GM12878 (cell line): ENCODE results near the gene BRF1. TPM values are rescaled to one million over a fixed set of nuclear protein-coding genes. Genes with fewer than 3 reads are reported as not detected.

Source experiments
- ATAC-seq: fragments of 200-7000 bp; cut with Tn5 transposase; 3 replicates; pipeline ENCODE4 v1.9.1; 2020; ENCODE audit warnings: mild to moderate bottlenecking, moderate library complexity
- BruUV-seq: library from RNA; stranded (reverse); fragments of 400-500 nt; replicated peaks from 2 replicates; lab custom pipeline; 2021; lab: Mats Ljungman, UMichigan
- CTCF ChIA-PET: fragments of 300-600 bp; sonication (Branson Sonifier 250); formaldehyde crosslinking; extraction: SDS; loops from one replicate; lab custom pipeline; 2021; ENCODE audit warnings: inconsistent platforms; lab: Yijun Ruan, JAX
- POLR2A ChIA-PET: fragments of 350-600 bp; formaldehyde crosslinking; extraction: SDS; loops from one replicate; lab custom pipeline; 2021; ENCODE audit warnings: inconsistent platforms; lab: Charles Lee
- RAD21 ChIA-PET: fragments of 300-600 bp; sonication (Branson Sonifier 250); formaldehyde crosslinking; loops from one replicate; lab custom pipeline; 2023; ENCODE audit warnings: antibody characterized with exemption; ENCODE audit not compliant: unreplicated experiment; lab: Charles Lee
- SMC1A ChIA-PET: fragments of 300-600 bp; sonication (Branson Sonifier 250); formaldehyde crosslinking; loops from one replicate; lab custom pipeline; 2023; ENCODE audit not compliant: unreplicated experiment, uncharacterized antibody; lab: Charles Lee
- DNase-seq: peaks from one replicate; pipeline ENCODE4 v3.0.0-alpha.2; 2011; ENCODE audit warnings: low read depth, low spot score
- FAIRE-seq: peaks from 3 replicates; lab custom pipeline; 2011; peaks lifted over from hg19 to GRCh38; lab: Jason Lieb, UNC
- H2AFZ ChIP-seq: 2 replicates; pipeline ENCODE4 v1.6.0; 2011; ENCODE audit warnings: low read depth, low read length, control low read depth; ENCODE audit not compliant: control insufficient read depth
- H3K27ac ChIP-seq: 2 replicates; pipeline ENCODE4 v1.5.1; 2011; ENCODE audit warnings: control low read depth; ENCODE audit not compliant: control insufficient read depth, insufficient read depth
- H3K27me3 ChIP-seq, 2 experiments: replicated peaks in 1 of 2; 2 replicates each; pipeline versions ENCODE4 v1.6.0 to v1.6.1; 2011; ENCODE audit warnings: low read length in 1 of 2; ENCODE audit not compliant: control insufficient read depth in 2 of 2, insufficient read depth in 2 of 2
- H3K36me3 ChIP-seq, 2 experiments: 2 replicates each; pipeline ENCODE4 v1.5.1; 2011; ENCODE audit warnings: low read length in 1 of 2; ENCODE audit not compliant: control insufficient read depth in 2 of 2, insufficient read depth in 2 of 2
- H3K4me1 ChIP-seq: 2 replicates; pipeline ENCODE4 v1.6.1; 2011; ENCODE audit warnings: mild to moderate bottlenecking, low read length, moderate library complexity, mixed read lengths; ENCODE audit not compliant: control insufficient read depth, insufficient read depth
- H3K4me2 ChIP-seq: 2 replicates; pipeline ENCODE4 v1.6.0; 2011; ENCODE audit warnings: control low read depth; ENCODE audit not compliant: control insufficient read depth, insufficient read depth
- H3K4me3 ChIP-seq: fragments of 200-600 bp; sonication (generic); 2 replicates; pipeline ENCODE4 v1.5.1; 2016
- H3K79me2 ChIP-seq: 2 replicates; pipeline ENCODE4 v1.6.0; 2011; ENCODE audit warnings: low read length; ENCODE audit not compliant: control insufficient read depth, insufficient read depth
- H3K9ac ChIP-seq: 2 replicates; pipeline ENCODE4 v1.8.0; 2011; ENCODE audit warnings: low read length, control low read depth, mixed read lengths; ENCODE audit not compliant: control insufficient read depth, insufficient read depth
- H3K9me3 ChIP-seq: replicated peaks from 3 replicates; pipeline ENCODE4 v1.5.1; 2011; ENCODE audit warnings: mild to moderate bottlenecking, low read length; ENCODE audit not compliant: control insufficient read depth, insufficient read depth
- H4K20me1 ChIP-seq: 2 replicates; pipeline ENCODE4 v1.6.0; 2011; ENCODE audit not compliant: control insufficient read depth, insufficient read depth
- ATF2 ChIP-seq: IDR thresholded peaks from 2 replicates; pipeline ENCODE4 v1.6.1; 2012; ENCODE audit warnings: low read length, inconsistent platforms
- BCL11A ChIP-seq: IDR thresholded peaks from 2 replicates; pipeline ENCODE4 v1.6.1; 2011; ENCODE audit warnings: low read depth, low read length
- BRCA1 ChIP-seq: IDR thresholded peaks from 2 replicates; pipeline ENCODE4 v1.6.1; 2011; ENCODE audit warnings: low read depth, low read length, improper control_type of control experiment
- CBX5 ChIP-seq: sonication (generic); IDR thresholded peaks from 2 replicates; pipeline ENCODE4 v1.6.1; 2016; ENCODE audit warnings: low read depth, moderate library complexity, mild to moderate bottlenecking, inconsistent platforms
- CHD2 ChIP-seq: IDR thresholded peaks from 2 replicates; pipeline ENCODE4 v1.6.1; 2011; ENCODE audit warnings: low read depth, low read length, improper control_type of control experiment, borderline replicate concordance
- EZH2 ChIP-seq: IDR thresholded peaks from 2 replicates; pipeline ENCODE4 v1.6.1; 2012; ENCODE audit warnings: low read depth, mild to moderate bottlenecking, control low read depth, inconsistent platforms, low read length, borderline replicate concordance; ENCODE audit not compliant: control insufficient read depth
- GABPA ChIP-seq: IDR thresholded peaks from 2 replicates; pipeline ENCODE4 v1.6.1; 2014; ENCODE audit warnings: antibody characterized with exemption, low read depth, mild to moderate bottlenecking, inconsistent platforms
- GATAD2B ChIP-seq: fragments of 450-650 bp; conservative IDR thresholded peaks from 2 replicates; pipeline ENCODE4 v1.6.1; 2017; ENCODE audit warnings: low read depth, mild to moderate bottlenecking, moderate library complexity
- IKZF1 ChIP-seq: fragments of 450-650 bp; conservative IDR thresholded peaks from 2 replicates; pipeline ENCODE4 v1.6.1; 2017; ENCODE audit warnings: antibody characterized with exemption, mild to moderate bottlenecking
- KDM1A ChIP-seq: fragments of 200-600 bp; sonication (generic); IDR thresholded peaks from 2 replicates; pipeline ENCODE4 v1.6.1; 2016; ENCODE audit warnings: borderline replicate concordance
- MEF2B ChIP-seq: fragments of 450-650 bp; IDR thresholded peaks from 2 replicates; pipeline ENCODE4 v1.6.1; 2018; ENCODE audit warnings: mild to moderate bottlenecking, moderate library complexity; ENCODE audit not compliant: partially characterized antibody, poor library complexity, severe bottlenecking
- RCOR1 ChIP-seq: conservative IDR thresholded peaks from 2 replicates; pipeline ENCODE4 v1.6.1; 2012; ENCODE audit warnings: low read depth, low read length, improper control_type of control experiment
- SIN3A ChIP-seq: IDR thresholded peaks from 2 replicates; pipeline ENCODE4 v1.6.1; 2012; ENCODE audit warnings: low read depth, low read length, improper control_type of control experiment
- SMC3 ChIP-seq: IDR thresholded peaks from 2 replicates; pipeline ENCODE4 v1.6.1; 2011; ENCODE audit warnings: low read length, improper control_type of control experiment, borderline replicate concordance
- YBX1 ChIP-seq: fragments of 450-650 bp; IDR thresholded peaks from 2 replicates; pipeline ENCODE4 v1.6.1; 2016; ENCODE audit warnings: antibody characterized with exemption
- ZNF217 ChIP-seq: fragments of 450-650 bp; IDR thresholded peaks from 2 replicates; pipeline ENCODE4 v1.6.1; 2017; ENCODE audit warnings: antibody characterized with exemption, mild to moderate bottlenecking
- ZNF274 ChIP-seq: IDR thresholded peaks from one replicate; pipeline ENCODE4 v1.8.0; 2011; ENCODE audit not compliant: insufficient read length, insufficient read depth
- WGBS: methylation state at CpG from one replicate; pipeline ENCODE4 v1.1.6; 2016; ENCODE audit warnings: low lambda C conversion rate; ENCODE audit not compliant: insufficient replicate concordance, insufficient coverage; ENCODE audit errors: missing lambda C conversion rate; 5-methylcytosine and 5-hydroxymethylcytosine counted together
- in situ Hi-C: fragments of 300-500 bp; cut with MboI; formaldehyde crosslinking; loops from 9 replicates; pipeline ENCODE4 v1.14.3; 2018; ENCODE audit warnings: mixed read lengths
- intact Hi-C: fragments of 100-400 bp; cut with micrococcal nuclease; formaldehyde crosslinking; loops from one replicate; pipeline ENCODE4 v1.14.2; 2022; ENCODE audit not compliant: unreplicated experiment
- polyA plus RNA-seq, 11 experiments: library from polyadenylated mRNA; depleted of rRNA in 4 of 11; unstranded in 6 of 11; stranded (reverse) in 5 of 11; fragments of >200 nt; fragmentation: Nextera tagmentation in 4 of 11; fragmentation: Illumina TruSeq in 1 of 11; extraction: Ambion mirVana in 4 of 11; extraction: Trizol in 1 of 11; gene quantifications; 1 replicate in 1 of 11; 2 replicates in 10 of 11; pipeline versions ENCODE4 v1.2.1 to v1.2.3, GENCODE V29; 2011 to 2016; ENCODE audit warnings: inconsistent platforms in 2 of 11, missing spikeins in 2 of 11, low read depth in 1 of 11
- total RNA-seq, 4 experiments: library from RNA; depleted of rRNA in 3 of 4; stranded (reverse); fragments of >200 nt in 3 of 4; fragmentation: Illumina TruSeq in 1 of 4; extraction: Trizol in 1 of 4; gene quantifications; 2 replicates each; pipeline versions ENCODE4 v1.2.1 to v1.2.3, GENCODE V29; 2013 to 2021
- TF ChIP-seq, protein P1 (sequence below): fragments of 450-650 bp; IDR thresholded peaks from 2 replicates; pipeline ENCODE4 v1.6.1; 2017; ENCODE audit warnings: mild to moderate bottlenecking, low read depth, inconsistent platforms; ENCODE audit not compliant: poor library complexity, severe bottlenecking
- TF ChIP-seq, protein P2 (sequence below): IDR thresholded peaks from 2 replicates; pipeline ENCODE4 v1.6.1; 2012; ENCODE audit warnings: improper control_type of control experiment, low read depth, low read length; ENCODE audit not compliant: insufficient replicate concordance

BRF1 gene
- total and polyA plus RNA-seq, 10 of the 15 experiments (the other 5 are each of a cell fraction or from before 2014, with no cell fraction given), result 0.21 to 33.5 (median 10.7) TPM

GRCh38 chr14:105250008-105250366 lies 50.8 kb downstream of the BRF1 start:
- intact Hi-C loops (no loop called here), in situ Hi-C loops (no loop called here)
- Histone ChIP-seq H3K27ac (no peak overlapping the region), H3K27me3 (no peaks in the 10 kb centered on the region), H4K20me1 (no peaks in the 10 kb centered on the region), H3K4me3 (no peak overlapping the region), H3K9me3 (no peaks in the 10 kb centered on the region), H3K79me2 (peaks cover 6% of the 10 kb centered on the region; the same call in 1 of the 2 replicates), H3K9ac (no peak overlapping the region), H3K4me2 (no peak overlapping the region), H2AFZ (no peak overlapping the region), H3K36me3 (peaks cover 9 to 14% of the 10 kb centered on the region in 2 experiments; a peak in 3 of 4 replicates), H3K4me1 (peaks cover 14% of the 10 kb centered on the region)
- 98% methylated on average over 16 of the region's 16 CpGs for WGBS
- ChIA-PET RAD21 (no interaction called here), SMC1A (no interaction called here), POLR2A (no interaction called here), CTCF (no interaction called here)
- no peak for ATAC-seq
- FAIRE-seq, result no peak
- DNase-seq, result no peak
- BruUV-seq, result no TSS peak
- TF ChIP-seq CHD2, result no peak
- no peak for TF ChIP-seq ZNF217
- no peak for TF ChIP-seq BCL11A
- TF ChIP-seq GABPA, result no peak
- no peak for TF ChIP-seq KDM1A
- no peak for TF ChIP-seq GATAD2B
- TF ChIP-seq EZH2, result no peak
- no peak for TF ChIP-seq RCOR1
- no peak for TF ChIP-seq ATF2
- TF ChIP-seq, protein P1, sequence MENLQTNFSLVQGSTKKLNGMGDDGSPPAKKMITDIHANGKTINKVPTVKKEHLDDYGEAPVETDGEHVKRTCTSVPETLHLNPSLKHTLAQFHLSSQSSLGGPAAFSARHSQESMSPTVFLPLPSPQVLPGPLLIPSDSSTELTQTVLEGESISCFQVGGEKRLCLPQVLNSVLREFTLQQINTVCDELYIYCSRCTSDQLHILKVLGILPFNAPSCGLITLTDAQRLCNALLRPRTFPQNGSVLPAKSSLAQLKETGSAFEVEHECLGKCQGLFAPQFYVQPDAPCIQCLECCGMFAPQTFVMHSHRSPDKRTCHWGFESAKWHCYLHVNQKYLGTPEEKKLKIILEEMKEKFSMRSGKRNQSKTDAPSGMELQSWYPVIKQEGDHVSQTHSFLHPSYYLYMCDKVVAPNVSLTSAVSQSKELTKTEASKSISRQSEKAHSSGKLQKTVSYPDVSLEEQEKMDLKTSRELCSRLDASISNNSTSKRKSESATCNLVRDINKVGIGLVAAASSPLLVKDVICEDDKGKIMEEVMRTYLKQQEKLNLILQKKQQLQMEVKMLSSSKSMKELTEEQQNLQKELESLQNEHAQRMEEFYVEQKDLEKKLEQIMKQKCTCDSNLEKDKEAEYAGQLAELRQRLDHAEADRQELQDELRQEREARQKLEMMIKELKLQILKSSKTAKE, result no peak
- TF ChIP-seq, protein P2, sequence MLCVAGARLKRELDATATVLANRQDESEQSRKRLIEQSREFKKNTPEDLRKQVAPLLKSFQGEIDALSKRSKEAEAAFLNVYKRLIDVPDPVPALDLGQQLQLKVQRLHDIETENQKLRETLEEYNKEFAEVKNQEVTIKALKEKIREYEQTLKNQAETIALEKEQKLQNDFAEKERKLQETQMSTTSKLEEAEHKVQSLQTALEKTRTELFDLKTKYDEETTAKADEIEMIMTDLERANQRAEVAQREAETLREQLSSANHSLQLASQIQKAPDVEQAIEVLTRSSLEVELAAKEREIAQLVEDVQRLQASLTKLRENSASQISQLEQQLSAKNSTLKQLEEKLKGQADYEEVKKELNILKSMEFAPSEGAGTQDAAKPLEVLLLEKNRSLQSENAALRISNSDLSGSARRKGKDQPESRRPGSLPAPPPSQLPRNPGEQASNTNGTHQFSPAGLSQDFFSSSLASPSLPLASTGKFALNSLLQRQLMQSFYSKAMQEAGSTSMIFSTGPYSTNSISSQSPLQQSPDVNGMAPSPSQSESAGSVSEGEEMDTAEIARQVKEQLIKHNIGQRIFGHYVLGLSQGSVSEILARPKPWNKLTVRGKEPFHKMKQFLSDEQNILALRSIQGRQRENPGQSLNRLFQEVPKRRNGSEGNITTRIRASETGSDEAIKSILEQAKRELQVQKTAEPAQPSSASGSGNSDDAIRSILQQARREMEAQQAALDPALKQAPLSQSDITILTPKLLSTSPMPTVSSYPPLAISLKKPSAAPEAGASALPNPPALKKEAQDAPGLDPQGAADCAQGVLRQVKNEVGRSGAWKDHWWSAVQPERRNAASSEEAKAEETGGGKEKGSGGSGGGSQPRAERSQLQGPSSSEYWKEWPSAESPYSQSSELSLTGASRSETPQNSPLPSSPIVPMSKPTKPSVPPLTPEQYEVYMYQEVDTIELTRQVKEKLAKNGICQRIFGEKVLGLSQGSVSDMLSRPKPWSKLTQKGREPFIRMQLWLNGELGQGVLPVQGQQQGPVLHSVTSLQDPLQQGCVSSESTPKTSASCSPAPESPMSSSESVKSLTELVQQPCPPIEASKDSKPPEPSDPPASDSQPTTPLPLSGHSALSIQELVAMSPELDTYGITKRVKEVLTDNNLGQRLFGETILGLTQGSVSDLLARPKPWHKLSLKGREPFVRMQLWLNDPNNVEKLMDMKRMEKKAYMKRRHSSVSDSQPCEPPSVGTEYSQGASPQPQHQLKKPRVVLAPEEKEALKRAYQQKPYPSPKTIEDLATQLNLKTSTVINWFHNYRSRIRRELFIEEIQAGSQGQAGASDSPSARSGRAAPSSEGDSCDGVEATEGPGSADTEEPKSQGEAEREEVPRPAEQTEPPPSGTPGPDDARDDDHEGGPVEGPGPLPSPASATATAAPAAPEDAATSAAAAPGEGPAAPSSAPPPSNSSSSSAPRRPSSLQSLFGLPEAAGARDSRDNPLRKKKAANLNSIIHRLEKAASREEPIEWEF, result no peak
- TF ChIP-seq MEF2B, result no peak
- no peak for TF ChIP-seq ZNF274
- TF ChIP-seq BRCA1, result no peak
- no peak for TF ChIP-seq CBX5
- TF ChIP-seq YBX1, result no peak
- no peak for TF ChIP-seq SIN3A
- TF ChIP-seq SMC3, result no peak
- TF ChIP-seq IKZF1, result no peak
